NCI-H1105 treated with DMSO at 0.1 percent for 48 hours (cell line): ENCODE data around the gene GOSR2.

Source experiments
- DNase-seq: peaks from one replicate; lab custom pipeline; 2025; lab: John Stamatoyannopoulos, UW

Gene GOSR2

DNA sequence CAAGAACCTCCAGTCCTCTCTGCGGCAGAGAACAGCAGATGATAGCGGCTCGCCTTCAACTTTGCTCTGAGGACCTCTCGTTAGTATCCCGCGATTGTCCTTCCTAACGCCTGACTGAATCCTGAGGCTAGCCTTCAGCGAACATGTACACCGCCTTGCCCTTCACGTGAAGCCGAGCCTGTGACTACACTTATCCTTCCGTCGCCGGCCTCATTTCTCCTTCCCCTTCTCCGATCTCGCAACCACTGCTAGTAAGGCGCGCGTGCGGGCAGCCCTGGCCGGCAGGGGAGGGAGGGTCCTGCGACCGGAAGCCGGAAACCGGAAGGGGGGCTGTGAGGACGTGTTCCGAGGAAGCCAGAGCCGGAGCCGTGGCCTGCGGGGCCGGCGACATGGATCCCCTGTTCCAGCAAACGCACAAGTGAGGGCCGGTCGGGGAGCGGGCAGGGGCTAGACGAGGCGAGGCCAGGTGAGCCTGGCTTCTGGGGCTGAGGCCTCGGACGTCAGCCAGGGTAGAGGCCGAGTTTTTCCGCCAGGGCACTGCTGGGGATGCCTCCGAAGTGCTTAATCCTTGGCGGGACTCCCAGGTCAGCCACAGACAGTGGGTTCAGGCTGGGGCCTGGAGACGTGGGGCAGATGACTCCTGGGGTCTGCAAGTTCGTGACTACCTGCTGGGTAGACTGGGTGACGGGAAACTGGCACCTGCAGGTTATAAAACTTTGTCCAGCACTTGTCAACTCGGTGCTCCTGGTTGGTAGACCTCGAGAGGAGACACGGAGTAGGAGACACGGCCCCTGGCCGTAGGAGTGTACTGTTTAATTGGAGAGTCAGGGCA lies at the start of gene GOSR2:
TSS of gene GOSR2 (plus strand) at position 357 of the 832 bp plus-strand sequence. CDS start at position 390, 33 bp downstream.
- DNase-seq: peak; percentile 84

DNA sequence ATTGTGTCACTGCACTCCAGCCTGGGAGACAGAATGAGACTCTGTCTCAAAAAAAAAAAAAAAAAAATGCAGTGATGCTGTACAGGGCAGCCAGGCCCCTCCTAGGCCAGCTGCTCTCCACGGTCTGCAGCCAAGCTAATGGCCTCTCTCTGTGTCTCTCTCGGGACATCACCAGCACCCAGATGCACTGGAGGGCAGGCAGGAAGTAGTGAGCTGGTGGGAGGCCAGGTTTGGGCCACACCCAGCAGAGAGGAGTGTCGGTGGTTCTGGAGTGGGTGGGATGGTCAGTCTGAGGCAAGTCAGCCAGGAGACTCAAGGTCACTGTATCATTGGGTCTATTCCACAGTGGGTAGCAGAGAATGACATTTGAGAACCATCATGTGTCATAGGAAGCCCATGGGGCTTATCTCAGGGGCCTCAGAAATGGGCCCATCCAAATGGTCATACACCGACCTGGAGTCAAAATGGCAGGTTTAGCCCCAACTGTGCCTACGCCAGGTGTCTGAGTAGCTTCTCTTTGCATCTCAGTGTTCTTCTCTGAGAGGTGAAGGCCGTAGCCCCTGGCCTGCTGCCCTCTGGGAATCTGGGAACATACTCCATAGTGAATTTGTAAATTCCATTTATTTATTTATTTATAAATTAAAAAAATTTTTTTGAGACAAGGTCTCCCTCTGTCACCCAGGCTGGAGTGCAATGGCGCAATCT lies 48.9 kb upstream of the GOSR2 start:
- no peak for DNase-seq

DNA sequence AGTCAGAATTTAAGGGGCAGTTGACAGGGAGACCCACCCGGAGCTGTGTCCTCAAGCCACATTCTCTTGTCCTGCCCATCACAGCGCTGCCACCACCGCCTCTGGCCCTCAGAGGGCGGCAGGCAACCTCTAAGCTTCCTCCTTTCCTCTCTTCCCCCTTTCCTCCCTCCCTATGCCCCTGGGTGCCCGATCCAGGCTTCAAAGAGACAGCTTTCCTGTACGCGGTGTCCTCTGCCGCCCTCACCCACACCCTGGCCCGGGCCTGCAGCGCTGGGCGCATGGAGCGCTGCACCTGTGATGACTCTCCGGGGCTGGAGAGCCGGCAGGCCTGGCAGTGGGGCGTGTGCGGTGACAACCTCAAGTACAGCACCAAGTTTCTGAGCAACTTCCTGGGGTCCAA lies 48.1 kb upstream of the GOSR2 start:
- no peak for DNase-seq

DNA sequence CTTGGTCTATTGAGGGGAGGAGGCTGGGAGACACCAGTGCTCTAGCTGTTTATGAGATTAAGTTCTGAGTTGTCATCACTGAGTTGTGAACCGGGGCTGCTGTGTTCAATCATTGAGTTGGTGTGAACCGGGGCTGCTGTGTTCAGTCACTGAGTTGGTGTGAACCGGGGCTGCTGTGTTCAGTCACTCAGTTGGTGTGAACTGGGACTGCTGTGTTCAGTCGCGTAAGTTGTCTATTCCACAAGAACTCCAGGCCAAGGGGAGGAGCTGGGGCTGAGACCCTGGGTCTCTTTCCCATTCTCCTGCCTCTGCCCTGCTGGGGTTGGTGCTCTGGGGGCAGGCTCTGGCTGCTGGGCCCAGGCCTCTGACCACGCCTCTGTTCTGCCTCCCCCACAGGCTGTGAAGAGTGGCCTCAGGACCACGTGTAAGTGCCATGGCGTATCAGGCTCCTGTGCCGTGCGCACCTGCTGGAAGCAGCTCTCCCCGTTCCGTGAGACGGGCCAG lies 47.1 kb upstream of the GOSR2 start:
- DNase-seq: peak; percentile 27

DNA sequence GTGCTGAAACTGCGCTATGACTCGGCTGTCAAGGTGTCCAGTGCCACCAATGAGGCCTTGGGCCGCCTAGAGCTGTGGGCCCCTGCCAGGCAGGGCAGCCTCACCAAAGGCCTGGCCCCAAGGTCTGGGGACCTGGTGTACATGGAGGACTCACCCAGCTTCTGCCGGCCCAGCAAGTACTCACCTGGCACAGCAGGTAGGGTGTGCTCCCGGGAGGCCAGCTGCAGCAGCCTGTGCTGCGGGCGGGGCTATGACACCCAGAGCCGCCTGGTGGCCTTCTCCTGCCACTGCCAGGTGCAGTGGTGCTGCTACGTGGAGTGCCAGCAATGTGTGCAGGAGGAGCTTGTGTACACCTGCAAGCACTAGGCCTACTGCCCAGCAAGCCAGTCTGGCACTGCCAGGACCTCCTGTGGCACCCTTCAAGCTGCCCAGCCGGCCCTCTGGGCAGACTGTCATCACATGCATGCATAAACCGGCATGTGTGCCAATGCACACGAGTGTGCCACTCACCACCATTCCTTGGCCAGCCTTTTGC lies 46.5 kb upstream of the GOSR2 start:
- DNase-seq: peak; percentile 67

DNA sequence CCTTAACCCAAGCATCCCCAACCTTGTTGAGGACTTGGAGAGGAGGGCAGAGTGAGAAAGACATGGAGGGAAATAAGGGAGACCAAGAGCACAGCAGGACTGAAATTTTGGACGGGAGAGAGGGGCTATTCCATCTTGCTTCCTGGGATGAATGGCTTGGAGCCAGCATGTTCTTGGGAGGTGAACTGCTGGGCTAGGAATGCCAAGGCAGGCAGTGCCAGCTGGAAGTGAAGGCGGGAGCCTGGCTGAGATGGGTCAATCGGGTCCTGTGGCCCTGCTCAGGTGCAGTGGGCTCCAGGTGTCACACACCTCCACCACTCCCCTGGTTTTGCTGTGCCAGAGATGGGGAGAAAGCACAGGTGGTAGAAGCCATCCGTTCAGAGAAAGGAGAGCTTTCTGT lies 46.0 kb upstream of the GOSR2 start:
- no peak for DNase-seq

DNA sequence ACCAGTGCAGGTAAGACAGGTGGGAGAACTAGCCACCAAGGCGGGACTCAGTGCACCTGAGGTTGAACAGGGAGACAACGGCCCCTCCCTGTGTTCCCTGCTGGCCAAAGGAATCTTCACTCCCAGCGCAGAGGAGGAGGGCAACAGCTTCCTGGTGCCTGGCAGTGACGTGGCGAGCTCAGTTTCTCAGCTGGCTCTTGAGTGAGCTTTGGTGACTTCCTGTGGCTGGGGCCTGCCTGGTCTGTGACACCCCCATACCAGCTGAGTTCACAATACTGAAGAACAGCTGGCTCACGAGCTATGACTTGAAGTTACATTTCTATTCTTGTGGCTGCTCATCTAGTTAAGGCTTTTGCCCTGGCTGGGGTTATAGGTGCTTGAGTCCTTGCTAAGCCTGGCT lies 45.5 kb upstream of the GOSR2 start:
- no peak for DNase-seq

DNA sequence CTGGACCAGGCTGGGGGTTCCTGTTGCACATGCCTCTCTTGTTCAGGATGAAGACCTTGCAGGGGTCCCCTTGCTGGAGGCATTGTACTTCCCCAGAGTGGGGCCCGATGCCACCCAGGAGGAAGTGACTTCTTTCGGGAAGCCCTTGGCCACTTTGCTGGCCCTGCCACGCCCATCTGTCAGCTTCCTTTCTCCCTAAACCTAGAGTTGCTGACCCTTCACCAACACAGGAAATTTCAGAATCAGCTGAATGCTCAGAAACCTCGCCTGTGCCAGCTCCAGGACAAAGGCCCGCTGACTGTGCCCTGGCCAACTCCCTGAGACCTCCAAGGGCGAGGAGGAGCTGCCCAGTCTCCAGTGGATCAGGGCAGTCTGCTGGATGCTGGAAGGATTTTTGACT lies 44.9 kb upstream of the GOSR2 start:
- no peak for DNase-seq

DNA sequence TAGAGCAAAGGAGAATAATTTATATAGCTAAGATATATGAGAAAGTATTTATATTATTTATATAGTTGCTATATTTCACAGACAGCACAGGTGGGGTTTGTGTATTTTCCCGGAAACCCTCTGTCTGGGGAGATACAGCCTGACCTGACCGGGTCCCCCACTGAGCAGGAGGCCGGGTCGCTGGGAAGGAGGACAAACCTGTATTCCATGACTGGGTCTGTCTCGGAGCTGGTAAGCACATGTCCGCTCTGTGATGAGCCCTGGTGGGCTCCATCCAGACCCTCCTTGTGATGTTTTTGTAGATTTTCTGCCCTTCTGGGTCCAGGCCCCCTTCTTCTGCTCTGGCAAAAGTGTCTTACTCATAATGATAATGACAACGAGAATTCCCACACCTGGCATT lies 43.9 kb upstream of the GOSR2 start:
- DNase-seq: no peak

DNA sequence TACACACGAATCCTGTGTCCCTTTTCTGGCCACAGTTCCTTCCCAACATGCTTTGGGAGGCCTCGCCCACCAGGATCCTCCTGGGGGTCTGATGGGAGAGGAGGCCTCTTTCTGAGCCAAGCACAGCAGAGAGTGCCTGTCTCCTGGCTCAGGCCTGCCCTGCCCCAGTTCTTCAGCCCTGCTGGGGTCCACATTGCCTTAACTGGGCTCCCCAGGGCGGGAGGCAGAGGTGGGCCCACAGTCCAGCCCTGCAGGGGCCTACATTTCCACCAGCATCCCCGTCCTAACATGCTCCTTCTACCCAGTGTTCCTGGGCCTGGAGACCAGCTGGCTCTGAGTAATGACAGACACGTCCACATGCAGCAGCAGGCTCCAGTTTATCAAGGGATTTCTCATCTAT lies 41.9 kb upstream of the GOSR2 start:
- no peak for DNase-seq

DNA sequence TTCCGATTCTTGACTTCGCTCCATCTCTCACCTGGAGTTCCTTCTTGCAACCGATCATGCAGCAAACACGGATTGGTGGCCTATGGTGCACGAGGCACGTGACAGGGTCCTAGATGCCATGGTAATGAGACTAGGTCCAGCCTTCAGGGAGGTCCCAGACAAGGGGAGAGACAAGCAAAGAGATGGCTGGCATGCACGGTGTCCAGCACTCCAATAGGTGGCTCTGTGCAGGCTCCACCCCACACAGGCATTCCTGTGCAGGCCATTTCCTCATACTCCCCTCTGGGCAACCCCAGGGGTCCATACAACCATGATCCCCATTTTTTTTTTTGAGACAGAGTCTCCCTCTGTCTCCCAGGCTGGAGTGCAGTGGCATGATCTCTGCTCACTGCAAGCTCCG lies 40.3 kb upstream of the GOSR2 start:
- DNase-seq: no peak

DNA sequence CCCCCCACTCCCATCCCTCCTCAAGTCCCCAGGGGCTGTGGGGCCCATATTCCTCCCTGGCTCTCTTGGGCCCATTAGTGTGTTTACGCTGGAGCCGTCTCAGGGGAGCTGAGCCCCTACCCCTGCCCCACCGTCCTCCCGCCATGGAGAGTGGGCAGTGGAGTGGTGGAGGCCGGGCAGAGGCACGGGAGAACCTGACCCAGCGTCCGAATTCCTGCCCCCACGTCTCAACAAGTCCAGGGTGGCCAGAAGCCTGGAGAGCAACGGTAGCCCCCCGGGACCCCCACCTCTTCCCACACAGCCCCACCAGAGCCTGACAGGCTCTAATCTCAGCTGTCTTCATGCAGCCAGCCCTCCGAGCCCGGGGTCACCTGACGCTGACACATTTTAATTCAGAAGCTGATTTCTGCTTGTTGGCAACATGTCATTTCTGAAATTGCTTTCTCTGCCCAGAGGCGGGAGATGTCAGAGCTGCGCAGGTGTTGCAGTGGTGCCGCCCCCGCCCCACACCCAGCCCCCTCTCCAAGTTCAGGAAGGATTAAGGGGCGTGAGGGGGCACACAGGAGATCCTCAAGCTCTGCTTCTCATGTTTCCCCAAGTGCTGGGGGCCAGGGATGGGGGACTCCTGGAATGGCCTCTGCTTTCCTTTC lies 39.0 kb upstream of the GOSR2 start:
- no peak for DNase-seq

DNA sequence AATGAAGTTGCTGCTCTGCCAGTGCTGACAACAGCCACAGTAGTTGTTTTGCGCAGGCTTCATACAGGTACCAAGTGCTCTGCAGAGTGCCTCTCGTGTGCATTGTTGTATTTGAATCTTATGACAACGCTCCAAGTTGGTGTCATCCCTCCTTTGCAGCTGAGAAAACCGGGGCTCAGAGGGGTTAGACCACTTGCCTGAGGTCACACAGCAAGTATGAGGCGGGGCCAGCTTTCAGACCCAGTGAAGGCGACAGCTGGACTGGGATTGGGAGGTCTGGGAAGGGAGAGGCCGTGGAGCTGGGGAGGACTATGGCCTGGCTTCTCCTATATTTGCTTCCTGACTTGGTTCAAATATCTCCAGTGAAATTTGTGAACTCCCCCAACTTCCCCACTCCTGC lies 38.4 kb upstream of the GOSR2 start:
- no peak for DNase-seq

DNA sequence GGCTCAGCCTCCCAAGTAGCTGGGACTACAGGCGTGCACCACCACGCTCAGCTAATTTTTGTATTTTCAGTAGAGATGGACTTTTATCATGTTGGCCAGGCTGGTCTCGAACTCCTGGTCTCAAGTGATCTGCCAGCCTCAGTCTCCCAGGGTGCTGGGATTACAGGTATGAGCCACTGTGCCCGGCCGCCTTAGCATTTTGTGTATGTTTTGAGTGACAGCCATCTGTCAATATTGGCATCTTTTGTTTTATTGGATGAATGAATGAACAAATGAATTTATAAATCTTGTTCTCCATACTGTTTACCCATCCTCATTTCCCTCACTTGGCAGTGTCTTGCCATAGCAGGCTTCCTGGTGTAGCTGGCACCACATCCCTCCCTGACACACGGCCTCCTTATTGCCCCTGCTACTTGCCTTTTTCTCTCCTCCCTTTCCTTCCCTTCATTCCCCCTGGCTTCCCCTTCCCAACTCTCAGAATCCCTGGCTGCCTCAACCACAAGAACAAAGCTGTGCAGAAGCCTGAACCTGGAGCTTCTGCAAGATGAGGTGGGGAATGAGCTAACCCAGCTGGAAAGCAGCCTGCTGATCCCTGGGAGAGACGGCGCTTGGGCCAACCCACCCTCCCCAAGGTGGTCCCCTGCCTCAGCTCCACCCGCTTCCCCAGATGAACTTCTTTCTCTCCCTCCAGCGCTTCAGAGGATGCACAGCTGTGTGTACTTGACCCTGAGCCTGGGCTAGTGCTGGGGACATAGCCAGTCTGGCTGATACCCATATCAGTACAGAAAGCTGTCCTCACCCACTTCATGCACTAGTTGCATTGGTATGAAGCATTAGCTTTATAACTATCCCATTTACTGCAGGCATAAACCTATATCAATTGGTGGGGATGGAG lies 37.3 kb upstream of the GOSR2 start:
- no peak for DNase-seq

DNA sequence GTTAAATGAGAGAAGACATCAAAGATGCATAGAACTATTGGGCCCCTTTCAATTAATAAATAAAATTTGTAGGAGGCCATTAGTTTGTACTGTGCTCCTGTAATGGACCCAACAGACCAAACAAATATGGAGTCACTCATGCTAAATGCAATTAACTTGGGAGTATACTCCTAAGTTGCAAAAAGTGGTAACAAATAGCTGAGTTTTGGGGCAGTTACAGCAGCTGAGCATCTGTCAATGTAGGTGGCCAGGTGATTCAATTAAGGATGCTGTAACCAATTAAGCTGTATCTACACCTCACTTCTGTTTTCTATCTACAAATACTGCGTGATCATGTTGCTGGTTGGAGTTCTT lies 36.7 kb upstream of the GOSR2 start:
- no peak for DNase-seq

DNA sequence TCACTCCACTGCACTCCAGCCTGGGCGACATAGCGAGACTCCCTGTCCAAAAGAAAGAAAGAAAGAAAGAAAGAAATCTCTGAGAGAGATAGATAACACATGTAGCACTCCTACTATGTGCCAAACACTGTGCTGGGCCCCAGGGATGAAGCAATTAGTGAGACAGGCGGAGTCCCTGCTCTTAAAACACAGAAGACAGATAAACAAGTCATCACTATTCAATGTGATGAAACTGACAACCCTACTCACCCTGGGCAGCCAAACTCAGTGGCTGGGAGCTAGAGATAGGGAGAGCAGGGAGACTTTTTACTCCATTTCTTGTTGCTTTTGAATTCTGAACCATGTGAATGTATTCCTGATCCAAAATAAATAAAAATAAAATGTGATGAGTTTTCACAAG lies 35.2 kb upstream of the GOSR2 start:
- no peak for DNase-seq

DNA sequence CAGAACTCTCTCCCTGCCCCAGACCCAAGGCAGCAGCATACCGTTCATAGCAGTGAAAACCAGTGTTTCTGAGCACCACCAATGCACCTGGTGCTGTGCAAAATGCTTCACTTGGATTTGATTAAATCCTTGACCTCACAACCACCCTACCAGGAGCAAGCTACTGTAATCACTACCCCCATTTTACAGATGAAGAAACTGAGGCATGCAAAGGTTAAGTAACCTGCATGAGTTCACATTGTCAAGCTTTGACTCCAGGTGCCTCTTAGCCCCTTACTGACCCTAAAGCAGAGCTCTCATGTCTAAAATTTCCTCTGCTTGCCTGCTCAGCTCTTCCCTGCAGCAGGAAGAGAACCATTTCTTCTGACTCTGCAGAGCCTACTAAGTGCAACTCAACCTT lies 34.2 kb upstream of the GOSR2 start:
- no peak for DNase-seq

DNA sequence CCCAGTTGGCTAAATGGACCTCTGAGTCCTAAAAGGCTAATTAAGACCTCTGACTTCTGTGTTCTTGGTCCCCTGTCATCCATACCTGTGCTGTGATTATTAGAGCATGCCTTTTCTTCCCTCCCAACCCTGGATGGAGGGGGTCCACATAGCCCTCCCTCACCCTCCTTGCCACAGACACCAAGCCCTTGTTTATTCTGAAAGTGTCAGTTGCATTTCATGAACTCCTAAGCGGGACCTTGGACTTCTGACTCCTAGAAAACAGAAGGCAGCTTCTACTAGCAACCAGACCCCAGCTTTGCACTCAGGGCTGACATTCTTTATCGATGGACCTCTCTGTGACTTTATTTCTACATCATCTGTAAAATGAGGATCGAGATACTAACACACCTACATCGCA lies 33.4 kb upstream of the GOSR2 start:
- DNase-seq: no peak

DNA sequence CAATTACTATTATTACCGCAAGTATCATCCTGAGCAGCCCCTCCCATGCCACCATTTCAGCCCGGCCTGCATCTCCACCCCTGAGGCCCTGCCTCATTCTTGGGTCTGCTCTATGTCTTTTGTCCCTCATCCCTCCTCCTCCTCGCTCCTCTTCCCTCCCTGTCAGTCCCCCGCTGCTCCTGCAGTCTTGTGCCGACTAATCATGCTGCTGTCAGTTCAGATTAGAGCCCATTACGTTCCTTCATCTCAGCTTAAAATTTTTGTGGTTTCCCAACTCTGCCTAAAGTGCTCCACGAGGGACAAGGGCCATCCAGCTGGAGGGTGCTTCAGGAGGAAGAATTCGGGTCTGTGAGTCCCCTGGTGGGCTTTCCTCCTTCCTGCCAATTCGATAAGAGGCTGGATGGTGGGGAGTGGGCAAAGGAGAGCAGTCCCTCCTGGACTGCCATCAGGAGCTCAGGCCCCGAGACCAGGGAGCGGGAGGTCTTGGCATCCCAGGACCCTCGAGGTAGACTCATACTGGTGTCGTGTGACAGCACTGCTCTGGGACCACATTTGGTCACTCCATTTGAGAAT lies 32.9 kb upstream of the GOSR2 start:
- no peak for DNase-seq

DNA sequence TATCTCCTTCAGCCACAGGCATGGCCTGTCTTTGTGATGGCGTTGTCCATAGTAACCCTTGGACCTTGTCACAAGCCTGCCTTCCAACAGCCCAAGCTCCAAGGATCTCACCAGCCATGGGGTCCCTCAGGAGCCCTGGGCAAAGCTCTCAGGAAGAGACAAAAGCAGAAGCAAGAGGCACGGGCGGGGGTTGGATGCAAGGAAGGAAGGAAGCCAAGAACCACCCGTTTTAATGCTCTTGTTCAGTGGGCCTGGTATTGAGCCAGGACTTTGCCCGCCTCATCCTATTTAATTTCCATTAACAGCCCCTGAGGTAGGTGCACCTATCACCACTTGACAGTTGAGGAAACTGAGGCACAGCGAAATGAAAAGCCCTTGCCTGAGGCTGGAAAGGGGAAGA lies 32.3 kb upstream of the GOSR2 start:
- DNase-seq: no peak

DNA sequence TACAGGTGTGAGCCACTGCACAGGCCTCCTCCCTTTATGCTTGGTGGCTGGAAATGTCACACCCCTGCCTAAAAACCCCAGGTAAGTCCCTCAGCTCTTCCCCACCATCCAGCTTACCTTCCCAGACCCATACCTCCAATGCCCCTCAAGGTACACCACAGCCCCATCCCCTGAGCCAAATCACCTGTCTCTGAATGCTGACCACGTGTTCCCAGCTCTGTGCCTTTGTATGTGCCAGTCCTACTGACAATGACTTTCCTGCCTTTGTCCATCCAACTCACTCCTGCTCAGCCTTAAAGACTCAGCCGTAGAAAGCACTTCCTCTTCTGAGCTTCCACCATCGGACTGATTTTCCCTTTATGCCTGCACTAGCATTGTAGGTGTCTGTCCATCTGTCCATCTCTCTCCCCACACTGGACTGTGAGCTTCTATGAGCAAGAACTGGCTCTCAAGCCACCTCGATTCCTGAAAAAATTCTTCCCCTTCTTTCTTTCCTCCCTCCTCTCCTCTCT lies 30.7 kb upstream of the GOSR2 start:
- no peak for DNase-seq
